ENCODE results near the gene TMCO2.

DNA sequence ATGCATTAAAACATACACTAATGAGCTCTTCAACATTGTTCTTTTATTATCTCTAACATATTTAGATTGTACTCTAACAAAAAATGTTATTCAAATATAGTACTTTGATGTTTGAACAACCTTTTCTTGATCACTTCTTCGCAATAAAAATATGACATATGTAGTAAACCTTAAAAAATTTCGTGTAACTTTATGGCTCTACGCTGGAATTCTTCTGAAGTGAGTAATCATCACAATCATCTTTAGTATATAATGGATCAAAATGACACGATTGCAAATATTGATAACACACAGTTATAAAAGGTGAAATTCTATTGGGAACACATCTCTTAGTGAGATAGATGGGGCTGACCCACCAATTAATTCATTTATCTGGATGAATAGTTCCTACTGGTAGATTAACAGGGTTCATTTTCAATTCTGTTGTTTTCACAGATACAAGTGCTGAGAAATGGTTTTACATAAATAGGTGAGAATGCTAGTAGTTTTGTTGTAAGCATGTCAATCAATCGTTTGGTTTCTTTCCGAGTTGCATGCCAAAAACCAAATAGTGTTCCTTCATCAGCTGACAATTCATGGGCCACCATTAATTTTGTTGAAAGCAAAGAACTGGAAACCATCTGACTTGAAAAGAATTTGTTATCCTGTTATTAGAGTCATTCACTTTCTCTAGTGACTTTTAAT is 8.8 kb downstream of the TMCO2 start:
- TF ChIP-seq, protein P1, sequence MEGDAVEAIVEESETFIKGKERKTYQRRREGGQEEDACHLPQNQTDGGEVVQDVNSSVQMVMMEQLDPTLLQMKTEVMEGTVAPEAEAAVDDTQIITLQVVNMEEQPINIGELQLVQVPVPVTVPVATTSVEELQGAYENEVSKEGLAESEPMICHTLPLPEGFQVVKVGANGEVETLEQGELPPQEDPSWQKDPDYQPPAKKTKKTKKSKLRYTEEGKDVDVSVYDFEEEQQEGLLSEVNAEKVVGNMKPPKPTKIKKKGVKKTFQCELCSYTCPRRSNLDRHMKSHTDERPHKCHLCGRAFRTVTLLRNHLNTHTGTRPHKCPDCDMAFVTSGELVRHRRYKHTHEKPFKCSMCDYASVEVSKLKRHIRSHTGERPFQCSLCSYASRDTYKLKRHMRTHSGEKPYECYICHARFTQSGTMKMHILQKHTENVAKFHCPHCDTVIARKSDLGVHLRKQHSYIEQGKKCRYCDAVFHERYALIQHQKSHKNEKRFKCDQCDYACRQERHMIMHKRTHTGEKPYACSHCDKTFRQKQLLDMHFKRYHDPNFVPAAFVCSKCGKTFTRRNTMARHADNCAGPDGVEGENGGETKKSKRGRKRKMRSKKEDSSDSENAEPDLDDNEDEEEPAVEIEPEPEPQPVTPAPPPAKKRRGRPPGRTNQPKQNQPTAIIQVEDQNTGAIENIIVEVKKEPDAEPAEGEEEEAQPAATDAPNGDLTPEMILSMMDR (conservative IDR thresholded peaks at IDR 0.05; ENCODE audit: low read depth, low read length) = no peak
- TF ChIP-seq EZH2 (IDR thresholded peaks at IDR 0.05; ENCODE audit: borderline replicate concordance, low read depth, low read length, poor library complexity, severe bottlenecking) = no peak
